GM18499 (cell line): ENCODE measurements around the gene HIF3A.
"Not testable (repeated sequence)": the region's sequence is repeated elsewhere in the genome, so short reads cannot be mapped to it uniquely, and the experiment has no call there.

ENCODE experiments used
- ATAC-seq: cut with Tn5 transposase; IDR thresholded peaks from one replicate; pipeline ENCODE4 v1.9.1; 2021; ENCODE audit warnings: moderate number of reproducible peaks; ENCODE audit not compliant: insufficient read depth, unreplicated experiment

The HIF3A gene

GRCh38 chr19:46353730-46354528, 57.1 kb downstream of the HIF3A start:
- ATAC-seq: no peak

GRCh38 chr19:46355234-46356148, 58.6 kb downstream of the HIF3A start:
- no peak for ATAC-seq

GRCh38 chr19:46356149-46357055, 59.6 kb downstream of the HIF3A start:
- no peak for ATAC-seq

GRCh38 chr19:46357846-46358583, 61.2 kb downstream of the HIF3A start:
- no peak for ATAC-seq

GRCh38 chr19:46361915-46362314, 65.1 kb downstream of the HIF3A start:
- ATAC-seq: no peak

GRCh38 chr19:46364359-46364758, 67.5 kb downstream of the HIF3A start:
- no peak for ATAC-seq

- ATAC-seq: no peak
Observed at GRCh38 chr19:46365561-46365960, 68.7 kb downstream of the HIF3A start.

GRCh38 chr19:46366620-46367292, 69.9 kb downstream of the HIF3A start:
- no peak for ATAC-seq

GRCh38 chr19:46367426-46367825, 70.6 kb downstream of the HIF3A start:
- no peak for ATAC-seq

- no peak for ATAC-seq
Observed at GRCh38 chr19:46368116-46368515, 71.3 kb downstream of the HIF3A start.

GRCh38 chr19:46369817-46370216, 73.0 kb downstream of the HIF3A start:
- ATAC-seq: no peak

GRCh38 chr19:46371371-46371901, 74.6 kb downstream of the HIF3A start:
- no peak for ATAC-seq

GRCh38 chr19:46372901-46373490, 76.2 kb downstream of the HIF3A start:
- ATAC-seq: no peak

GRCh38 chr19:46373491-46374359, 76.9 kb downstream of the HIF3A start:
- ATAC-seq: no peak

- ATAC-seq: no peak
Observed at GRCh38 chr19:46374536-46375475, 78.0 kb downstream of the HIF3A start.

- ATAC-seq: not testable (repeated sequence)
Observed at GRCh38 chr19:46375476-46376067, 78.7 kb downstream of the HIF3A start.
